ENCODE results near the gene CAMK2A.
"Not testable (repeated sequence)": the region's sequence is repeated elsewhere in the genome, so short reads cannot be mapped to it uniquely, and the experiment has no call there.

Gene CAMK2A

GRCh38 chr5:150254363-150254762 lies 35.2 kb downstream of the CAMK2A start:
- DNase-seq (ENCODE audit: low spot score): no peak

- DNase-seq (ENCODE audit: low spot score): no peak
Measured at GRCh38 chr5:150253416-150254208, 36.0 kb downstream of the CAMK2A start.

DNA sequence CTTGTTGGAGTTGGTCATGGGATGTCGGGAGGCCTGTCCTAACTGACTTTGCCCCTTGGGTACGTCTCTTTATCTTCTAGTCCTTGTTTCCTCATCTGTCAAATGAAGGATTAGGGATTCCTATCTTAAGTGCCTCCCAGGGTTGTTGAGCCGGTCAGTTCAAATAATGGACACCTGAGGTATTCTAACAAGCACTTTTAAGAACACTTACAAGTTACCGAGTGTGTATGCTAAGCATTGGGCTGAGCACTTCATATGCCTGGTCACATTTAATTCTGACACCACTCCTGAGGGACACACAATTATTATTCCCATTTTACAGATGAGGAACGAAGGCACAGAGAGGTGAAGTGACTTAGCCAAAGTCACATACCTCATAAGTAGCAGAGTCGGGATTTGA lies 37.1 kb downstream of the CAMK2A start:
- DNase-seq (ENCODE audit: low spot score): no peak

DNA sequence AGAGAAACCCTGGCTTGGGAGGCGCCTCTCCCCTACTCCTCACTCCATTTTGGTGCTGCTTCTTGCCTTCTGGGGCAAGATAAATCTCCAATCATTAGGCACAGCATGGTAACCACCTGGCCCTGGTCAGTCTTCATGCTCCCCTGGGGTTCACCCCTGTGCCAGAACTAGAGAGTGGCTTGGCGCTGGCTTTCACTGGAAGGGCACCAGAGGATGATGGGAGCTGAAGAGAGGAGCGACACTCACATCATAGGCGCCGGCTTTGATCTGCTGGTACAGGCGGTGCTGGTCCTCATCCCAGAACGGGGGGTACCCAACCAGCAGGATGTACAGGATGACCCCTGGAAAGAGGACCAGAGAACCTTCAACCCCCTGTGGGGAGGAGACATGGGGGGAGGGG lies 38.1 kb downstream of the CAMK2A start:
- no peak for DNase-seq (ENCODE audit: low spot score)

DNA sequence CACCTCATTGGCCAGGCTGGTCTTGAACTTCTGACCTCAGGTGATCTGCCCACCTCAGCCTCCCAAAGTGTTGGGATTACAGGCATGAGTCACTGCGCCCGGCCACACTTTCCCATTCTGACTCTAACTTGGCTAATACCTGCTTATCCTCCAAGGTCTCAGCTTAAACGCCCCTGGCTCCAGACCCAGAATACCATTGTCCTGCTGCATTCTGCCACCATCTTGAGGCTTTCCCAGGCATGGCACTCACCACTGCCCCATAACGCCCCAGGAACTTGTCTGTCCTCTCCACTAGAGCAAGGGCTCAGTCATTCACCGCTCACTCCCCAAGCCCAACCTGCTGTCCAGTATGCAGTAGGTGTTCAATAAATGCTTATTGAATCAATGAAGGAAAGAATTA lies 39.8 kb downstream of the CAMK2A start:
- no peak for DNase-seq (ENCODE audit: low spot score)

- no peak for DNase-seq (ENCODE audit: low spot score)
Measured at GRCh38 chr5:150248946-150249345, 40.6 kb downstream of the CAMK2A start.

DNA sequence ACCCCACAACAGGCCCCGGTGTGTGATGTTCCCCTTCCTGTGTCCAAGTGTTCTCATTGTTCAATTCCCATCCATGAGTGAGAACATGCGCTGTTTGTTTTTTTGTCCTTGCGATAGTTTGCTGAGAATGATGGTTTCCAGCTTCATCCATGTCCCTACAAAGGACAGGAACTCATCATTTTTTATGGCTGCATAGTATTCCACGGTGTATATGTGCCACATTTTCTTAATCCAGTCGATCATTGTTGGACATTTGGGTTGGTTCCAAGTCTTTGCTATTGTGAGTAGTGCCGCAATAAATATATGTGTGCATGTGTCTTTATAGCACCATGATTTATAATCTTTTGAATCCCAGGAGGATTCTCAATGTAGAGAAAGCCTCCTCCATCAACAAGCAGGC lies 41.1 kb downstream of the CAMK2A start:
- DNase-seq (ENCODE audit: low spot score): not testable (repeated sequence)

- no peak for DNase-seq (ENCODE audit: low spot score)
Measured at GRCh38 chr5:150247726-150248125, 41.8 kb downstream of the CAMK2A start.

- DNase-seq (ENCODE audit: low spot score): no peak
Measured at GRCh38 chr5:150246835-150247234, 42.7 kb downstream of the CAMK2A start.

DNA sequence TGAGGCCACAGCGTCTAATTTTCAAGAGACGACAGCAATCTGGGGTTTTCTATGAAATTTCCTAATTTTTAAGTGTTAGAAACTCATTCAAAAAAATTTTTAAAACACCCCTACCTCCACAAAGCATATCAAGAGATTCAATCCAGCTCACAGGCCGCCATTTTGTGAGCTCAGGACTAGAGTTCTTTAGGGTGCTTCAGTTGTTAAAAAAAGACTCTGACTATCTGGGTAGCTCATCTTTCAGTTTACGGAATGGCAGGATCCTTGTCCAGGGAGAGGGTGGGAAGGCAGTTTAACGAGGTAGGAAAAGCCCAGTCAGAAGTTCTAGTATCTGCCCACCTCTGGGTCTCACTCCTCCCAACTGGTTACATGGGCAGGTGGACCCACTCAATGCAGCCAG lies 43.1 kb downstream of the CAMK2A start:
- DNase-seq (ENCODE audit: low spot score): no peak

DNA sequence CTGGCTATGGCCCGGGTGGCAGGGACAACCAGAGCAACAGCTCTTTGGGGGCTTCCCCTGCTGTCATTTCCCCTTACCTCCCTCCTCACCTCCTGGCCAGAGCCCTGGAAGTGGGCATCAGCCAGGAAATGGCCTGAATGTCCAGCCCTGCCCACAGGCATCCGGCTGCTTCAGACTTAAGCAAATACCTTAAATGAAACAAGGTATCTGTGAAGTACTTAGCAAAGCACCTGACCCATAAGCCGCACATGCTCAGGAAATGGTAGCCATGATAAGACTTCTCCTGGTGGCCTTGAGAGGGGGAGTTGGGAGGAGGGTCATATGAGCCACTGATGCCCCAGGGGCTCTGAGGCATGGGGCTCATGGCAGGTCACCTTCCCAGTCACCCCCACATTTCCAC lies 43.8 kb downstream of the CAMK2A start:
- DNase-seq (ENCODE audit: low spot score): no peak

DNA sequence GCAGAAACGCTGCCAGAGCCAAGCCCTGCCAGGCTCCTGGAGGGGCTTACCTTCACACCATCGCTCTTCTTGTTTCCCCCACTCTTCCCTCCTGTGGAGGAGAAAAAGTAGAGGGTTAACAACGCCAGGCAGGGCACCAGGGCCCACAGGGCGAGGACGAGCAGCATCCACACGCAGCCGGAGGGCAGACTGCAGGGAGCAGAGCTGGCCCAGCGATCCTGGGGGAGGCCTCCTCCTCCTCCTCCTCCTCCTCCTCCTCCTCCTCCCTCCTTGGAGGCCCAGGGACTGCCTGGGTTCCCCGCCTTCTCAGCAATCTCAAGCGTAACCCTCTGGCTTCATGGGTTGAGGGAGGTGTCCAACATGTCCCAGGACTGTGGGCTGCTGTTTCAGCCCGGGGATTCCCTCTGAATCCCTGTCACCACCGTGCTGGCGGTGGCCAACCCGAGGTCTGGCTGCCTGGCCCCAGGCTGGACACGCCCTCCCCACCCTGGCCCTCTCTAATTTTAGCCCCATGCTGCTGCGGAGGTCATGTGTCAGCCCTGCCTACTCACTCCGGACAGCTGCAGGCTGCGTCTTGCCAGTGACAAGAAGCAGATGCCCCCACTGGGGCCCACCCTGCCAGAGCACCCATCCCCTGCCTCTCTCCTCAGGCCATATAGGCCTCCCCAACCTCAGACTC lies 44.3 kb downstream of the CAMK2A start:
- no peak for DNase-seq (ENCODE audit: low spot score)

DNA sequence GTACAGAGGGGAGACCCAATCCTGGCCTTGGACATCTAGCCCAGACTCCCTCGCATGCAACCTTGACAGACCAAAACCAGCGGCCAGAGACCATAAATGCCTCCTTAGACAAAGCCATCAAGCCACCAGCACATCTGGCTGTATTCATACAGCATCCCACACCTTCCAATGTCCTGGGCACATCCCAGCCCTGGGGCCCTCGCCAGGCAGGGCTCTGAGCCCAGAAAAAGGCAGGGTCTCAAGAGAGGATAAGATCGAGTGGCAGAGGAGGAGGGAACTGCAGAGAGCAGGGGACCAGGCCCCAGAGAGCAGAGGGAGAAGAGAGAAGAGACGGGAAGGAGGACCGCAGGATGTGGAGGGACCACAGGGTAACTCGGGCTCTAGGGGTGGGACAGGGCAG lies 45.4 kb downstream of the CAMK2A start:
- no peak for DNase-seq (ENCODE audit: low spot score)

DNA sequence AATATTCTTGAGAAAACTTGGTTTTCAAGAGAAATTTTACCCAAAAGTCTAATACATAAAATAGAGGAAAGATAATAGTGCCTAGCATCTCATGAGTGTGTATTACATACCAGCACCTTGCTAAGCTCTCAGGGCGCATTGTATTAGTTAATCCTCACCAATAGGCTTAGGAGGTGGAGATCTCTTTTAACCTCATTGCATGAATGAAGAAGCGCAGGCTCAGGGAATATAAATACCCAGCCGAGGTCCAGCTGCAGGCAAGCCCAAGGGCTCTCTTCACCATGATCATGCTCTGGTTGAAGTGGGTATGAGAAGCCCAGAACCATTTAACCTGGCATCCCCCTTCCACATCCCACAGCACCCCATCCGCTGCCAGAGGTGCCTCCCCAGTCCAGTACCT lies 46.0 kb downstream of the CAMK2A start:
- DNase-seq (ENCODE audit: low spot score): no peak

DNA sequence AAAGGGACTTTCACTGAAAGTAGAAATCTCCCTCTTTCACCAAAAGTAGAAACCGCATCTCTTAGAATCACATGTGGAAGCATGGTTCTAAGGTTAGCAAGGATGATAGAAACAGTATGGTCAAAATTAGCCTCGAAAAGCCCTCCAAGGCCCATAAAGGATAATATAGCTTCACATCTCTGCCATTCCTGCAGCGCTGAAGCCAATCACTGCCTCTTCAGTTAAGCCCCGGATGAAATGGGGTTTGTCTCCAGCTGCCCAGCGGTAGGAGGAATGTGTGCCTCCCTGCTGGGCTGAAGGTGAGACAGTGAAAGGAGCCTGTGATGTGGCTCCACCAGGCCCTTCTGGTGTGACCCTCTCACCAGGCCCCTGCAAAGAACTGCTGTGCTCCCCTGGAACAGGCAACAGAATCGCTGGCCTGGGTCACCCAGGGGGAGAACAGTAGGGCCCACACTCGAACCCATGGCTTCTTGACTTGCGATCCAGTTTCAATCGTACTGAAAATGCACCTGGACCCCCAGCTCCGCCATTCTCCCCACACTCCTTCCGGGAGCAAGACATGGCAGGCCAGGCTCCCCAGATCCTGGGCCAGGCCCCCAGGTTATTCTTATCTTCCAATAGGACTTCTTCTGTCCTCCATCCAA lies 47.2 kb downstream of the CAMK2A start:
- DNase-seq (ENCODE audit: low spot score): no peak

- no peak for DNase-seq (ENCODE audit: low spot score)
Measured at GRCh38 chr5:150241298-150242160, 48.0 kb downstream of the CAMK2A start.

GRCh38 chr5:150239794-150240122 lies 49.8 kb downstream of the CAMK2A start:
- no peak for DNase-seq (ENCODE audit: low spot score)

- DNase-seq (ENCODE audit: low spot score): no peak
Measured at GRCh38 chr5:150239099-150239793, 50.3 kb downstream of the CAMK2A start.

DNA sequence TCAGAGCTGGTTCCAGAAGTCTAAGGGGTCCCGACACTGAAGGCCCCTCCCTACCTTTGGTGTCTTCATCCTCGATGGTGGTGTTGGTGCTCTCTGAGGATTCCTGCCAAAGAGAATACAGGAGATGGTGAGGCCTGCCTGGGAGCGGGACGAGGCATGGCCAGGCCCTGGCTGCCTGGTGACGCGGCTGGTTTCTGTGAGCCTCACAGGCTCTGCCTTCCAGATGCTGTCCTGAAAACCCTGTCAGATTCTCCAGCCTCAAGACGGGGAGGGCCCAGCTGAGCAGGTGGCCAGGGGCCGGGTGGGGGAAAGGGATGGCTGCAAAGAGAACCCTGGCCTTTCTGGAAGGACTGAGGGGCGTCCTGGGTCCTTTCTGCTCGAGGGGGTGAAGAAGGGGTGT lies 50.9 kb downstream of the CAMK2A start:
- DNase-seq (ENCODE audit: low spot score): no peak

GRCh38 chr5:150236981-150237754 lies 52.4 kb downstream of the CAMK2A start:
- DNase-seq (ENCODE audit: low spot score): no peak

- DNase-seq (ENCODE audit: low spot score): no peak
Measured at GRCh38 chr5:150236313-150236712, 53.3 kb downstream of the CAMK2A start.

All from Ammon's horn (tissue), 1 donor.